Spleen (tissue), 11 donors: ENCODE data around the gene DLD. TPM values are rescaled to one million over a fixed set of nuclear protein-coding genes. Genes with fewer than 3 reads are reported as not detected.
"Not testable (repeated sequence)": the region's sequence is repeated elsewhere in the genome, so short reads cannot be mapped to it uniquely, and the experiment has no call there.

ENCODE experiments used
- DNase-seq: peaks from one replicate; pipeline ENCODE4 v3.0.0-alpha.2; 2020
- H3K27ac ChIP-seq, 8 donors: fragments of 200-600 bp; sonication (generic) in 7 of 8; 1 replicate in 4 of 8; 2 replicates in 4 of 8; pipeline versions ENCODE4 v1.5.0 to v1.8.0; 2016 to 2021; ENCODE audit warnings: inconsistent platforms in 4 of 8, mild to moderate bottlenecking in 4 of 8, moderate library complexity in 1 of 8
- H3K27me3 ChIP-seq, 7 donors: fragments of 200-600 bp; sonication (generic) in 6 of 7; replicated peaks in 1 of 7; 1 replicate in 4 of 7; 2 replicates in 3 of 7; pipeline versions ENCODE4 v1.5.0 to v1.8.0; 2016 to 2021; ENCODE audit warnings: inconsistent platforms in 3 of 7, mild to moderate bottlenecking in 1 of 7
- H3K36me3 ChIP-seq, 6 donors: fragments of 200-600 bp; sonication (generic) in 5 of 6; 1 replicate in 4 of 6; 2 replicates in 2 of 6; pipeline versions ENCODE4 v1.5.0 to v1.8.0; 2016 to 2021; ENCODE audit warnings: inconsistent platforms in 2 of 6
- H3K4me1 ChIP-seq, 6 donors: fragments of 200-600 bp; sonication (generic) in 5 of 6; 1 replicate in 3 of 6; 2 replicates in 3 of 6; pipeline versions ENCODE4 v1.5.0 to v1.8.0; 2016 to 2021; ENCODE audit warnings: inconsistent platforms in 3 of 6
- H3K4me3 ChIP-seq, 8 donors: fragments of 200-600 bp; sonication (generic) in 7 of 8; 1 replicate in 4 of 8; 2 replicates in 4 of 8; pipeline versions ENCODE4 v1.5.0 to v1.8.0; 2016 to 2021; ENCODE audit warnings: inconsistent platforms in 4 of 8, mild to moderate bottlenecking in 4 of 8, moderate library complexity in 2 of 8
- H3K9me3 ChIP-seq, 8 donors: fragments of 200-600 bp; sonication (generic) in 7 of 8; 1 replicate in 4 of 8; 2 replicates in 4 of 8; pipeline versions ENCODE4 v1.5.0 to v1.8.0; 2016 to 2021; ENCODE audit warnings: inconsistent platforms in 4 of 8
- CTCF ChIP-seq, 11 experiments: fragments of 200-600 bp in 7 of 11; fragments of 450-650 bp in 4 of 11; sonication (generic) in 4 of 11; IDR thresholded peaks in 8 of 11; conservative IDR thresholded peaks in 3 of 11; 1 replicate in 7 of 11; 2 replicates in 4 of 11; pipeline versions ENCODE4 v1.4.0 to v1.8.0; 2016 to 2021; ENCODE audit warnings: antibody characterized with exemption in 11 of 11, inconsistent platforms in 4 of 11, mild to moderate bottlenecking in 1 of 11
- POLR2A ChIP-seq, 3 donors: fragments of 450-650 bp; IDR thresholded peaks; one replicate each; pipeline ENCODE4 v1.5.1; 2017; ENCODE audit warnings: antibody characterized with exemption in 3 of 3, mild to moderate bottlenecking in 1 of 3
- POLR2AphosphoS5 ChIP-seq, 3 donors: sonication (generic); formaldehyde crosslinking; IDR thresholded peaks; one replicate each; pipeline ENCODE4 v1.5.1; 2017; ENCODE audit warnings: antibody characterized with exemption in 3 of 3
- WGBS, 5 donors: extraction: QIAGEN DNeasy Blood & Tissue Kit in 3 of 5; methylation state at CpG; one replicate each; pipeline versions ENCODE4 v1.1.5 to v1.1.7; 2013 to 2018; 5-methylcytosine and 5-hydroxymethylcytosine counted together
- intact Hi-C: fragments of 100-400 bp; cut with DNase I; formaldehyde crosslinking; loops from one replicate; pipeline ENCODE4 v1.15.0; 2023; ENCODE audit warnings: low total_unique reads
- polyA plus RNA-seq, 3 donors: library from polyadenylated mRNA; stranded (reverse); fragments of 200-250 nt; gene quantifications; one replicate each; pipeline ENCODE4 v1.2.1, GENCODE V29; 2013
- total RNA-seq, 7 donors: library from RNA; depleted of rRNA in 3 of 7; stranded (reverse); fragments of >200 nt in 3 of 7; fragmentation: NEBNext Ultra II Directional in 4 of 7; extraction: Animal tissue kit (Norgen Biotek cat#: 25700) in 4 of 7; gene quantifications; one replicate each; pipeline versions ENCODE4 v1.1.0 to v1.2.1, GENCODE V29; 2016 to 2021
- donor health status: healthy with polysubstance abuse.
- donor health status: DM: no; HTN: no; CAD: no; lungs with moderate emphysema.
- donor health status: DM: no; HTN: no; CAD: no.
- donor health status: Bipolar disorder and iron deficiency.
- donor health status: healthy.
- donor health status: DM: no; HTN: no; CAD: no.
- donor health status: DM: yes; HTN: yes; CAD: no.

The DLD gene
- total and polyA plus RNA-seq, 10 donors = 19.6 to 114 (median 59.9) TPM

DNA sequence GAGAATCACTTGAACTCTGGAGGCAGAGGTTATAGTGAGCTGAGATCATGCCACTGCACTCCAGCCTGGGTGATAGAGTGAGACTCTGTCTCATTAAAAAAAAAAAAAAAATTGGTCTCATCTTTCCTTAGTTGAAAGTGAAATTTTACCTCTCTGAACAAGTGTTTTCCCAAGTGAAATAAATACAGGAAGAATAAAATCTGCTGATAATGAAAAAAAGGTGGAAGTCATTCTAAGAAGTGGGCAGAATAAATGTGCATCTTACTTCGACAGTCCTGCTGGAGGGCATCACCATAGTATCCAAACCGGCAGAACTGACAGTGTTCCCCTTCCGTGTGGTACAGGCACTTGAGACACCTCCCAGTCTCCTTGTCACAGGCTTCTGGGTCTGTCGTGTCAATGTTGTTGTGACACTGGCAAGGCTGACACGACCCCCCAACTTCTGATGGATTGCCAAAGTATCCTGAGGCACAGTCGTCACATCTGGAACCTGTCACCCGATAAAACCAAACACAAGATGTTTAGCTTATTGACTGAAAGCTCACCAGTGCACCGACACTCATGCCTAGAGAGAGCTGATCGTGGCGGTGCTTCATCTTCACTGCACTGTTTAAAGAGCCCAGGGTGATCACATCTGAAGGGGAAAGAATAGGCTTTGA, 62.4 kb downstream of the DLD start:
- Histone ChIP-seq H3K4me3 (no peak overlapping the region), H3K36me3 (peaks cover 0 to 44% (median 2%) of the 10 kb centered on the region in 6 donors), H3K4me1 (peaks cover 0 to 14% (median 0%) of the 10 kb centered on the region in 6 donors), H3K27me3 (peaks cover 0 to 8% (median 0%) of the 10 kb centered on the region in 7 donors), H3K9me3 (no peaks in the 10 kb centered on the region), H3K27ac (no peak overlapping the region)
- WGBS, 5 donors = 79 to 86% (median 82%) methylated on average over 10 of the region's 10 CpGs
- DNase-seq = no peak
- TF ChIP-seq POLR2AphosphoS5 (IDR thresholded peaks at IDR 0.05) = no peak
- TF ChIP-seq POLR2A (IDR thresholded peaks at IDR 0.05) = no peak
- TF ChIP-seq CTCF (IDR thresholded peaks at IDR 0.05 in 8 of 11, conservative IDR thresholded peaks at IDR 0.05 in 3 of 11) = no peak
- intact Hi-C loops = no loop called here

- Histone ChIP-seq H3K4me1 (peaks cover 0 to 14% (median 0%) of the 10 kb centered on the region in 6 donors), H3K9me3 (no peaks in the 10 kb centered on the region), H3K36me3 (peaks cover 0 to 44% (median 2%) of the 10 kb centered on the region in 6 donors), H3K4me3 (no peak overlapping the region), H3K27ac (no peak overlapping the region), H3K27me3 (peaks cover 0 to 8% (median 0%) of the 10 kb centered on the region in 7 donors)
- intact Hi-C loops = no loop called here
- DNase-seq = no peak
- TF ChIP-seq POLR2AphosphoS5 (IDR thresholded peaks at IDR 0.05) (no peak), POLR2A (IDR thresholded peaks at IDR 0.05) (no peak), CTCF (IDR thresholded peaks at IDR 0.05 in 8 of 11, conservative IDR thresholded peaks at IDR 0.05 in 3 of 11) (no peak)
- 78 to 88% (median 83%) methylated on average over 2 of the region's 2 CpGs for WGBS, 5 donors
These were observed 62.9 kb downstream of the DLD start for GRCh38 chr7:107953924-107954303.

GRCh38 chr7:107955394-107955793, 64.4 kb downstream of the DLD start:
- Histone ChIP-seq H3K4me1 (peaks cover 0 to 13% (median 2%) of the 10 kb centered on the region in 6 donors), H3K4me3 (no peak overlapping the region), H3K27me3 (peaks cover 0 to 8% (median 0%) of the 10 kb centered on the region in 7 donors), H3K27ac (no peak overlapping the region), H3K9me3 (no peaks in the 10 kb centered on the region), H3K36me3 (peaks cover 0 to 59% (median 2%) of the 10 kb centered on the region in 6 donors)
- DNase-seq = no peak
- intact Hi-C loops = no loop called here
- TF ChIP-seq POLR2AphosphoS5 (IDR thresholded peaks at IDR 0.05) = no peak
- TF ChIP-seq POLR2A (IDR thresholded peaks at IDR 0.05) = no peak
- no peak for TF ChIP-seq CTCF (IDR thresholded peaks at IDR 0.05 in 8 of 11, conservative IDR thresholded peaks at IDR 0.05 in 3 of 11)
- WGBS, 5 donors = 79 to 92% (median 88%) methylated on average over 5 of the region's 5 CpGs

GRCh38 chr7:107956950-107957349, 66.0 kb downstream of the DLD start:
- H3K4me3 ChIP-seq, DNase-seq, H3K27me3 ChIP-seq, intact Hi-C loops, H3K9me3 ChIP-seq: not testable (repeated sequence)
- H3K27ac ChIP-seq = peak overlapping the region in 2 of 8 donors; percentile 48 to 58
- WGBS, 5 donors = 94 to 99% (median 96%) methylated on average over 4 of the region's 4 CpGs
- H3K36me3 ChIP-seq = peaks cover 0 to 52% (median under 1%) of the 10 kb centered on the region in 6 donors
- peaks cover 0 to 13% (median 2%) of the 10 kb centered on the region in 6 donors for H3K4me1 ChIP-seq
